HG03103 (cell line): ENCODE results near the gene NCL.
"Not testable (repeated sequence)": the region's sequence is repeated elsewhere in the genome, so short reads cannot be mapped to it uniquely, and the experiment has no call there.

Source experiments
- ATAC-seq: cut with Tn5 transposase; IDR thresholded peaks from one replicate; pipeline ENCODE4 v1.9.1; 2021; ENCODE audit warnings: low read depth; ENCODE audit not compliant: unreplicated experiment

Gene NCL

GRCh38 chr2:231407686-231408085 lies 56.6 kb downstream of the NCL start:
- not testable (repeated sequence) for ATAC-seq

- not testable (repeated sequence) for ATAC-seq
These were observed 58.5 kb downstream of the NCL start for GRCh38 chr2:231405601-231406367.

- ATAC-seq = not testable (repeated sequence)
These were observed 60.1 kb downstream of the NCL start for GRCh38 chr2:231404183-231404578.
